NCI-H82 treated with DMSO at 0.1 percent for 48 hours (cell line): ENCODE results near the gene MIX23.

Experiments
- DNase-seq: peaks from one replicate; lab custom pipeline; 2025; ENCODE audit not compliant: unreplicated experiment; lab: John Stamatoyannopoulos, UW

MIX23 gene

DNA sequence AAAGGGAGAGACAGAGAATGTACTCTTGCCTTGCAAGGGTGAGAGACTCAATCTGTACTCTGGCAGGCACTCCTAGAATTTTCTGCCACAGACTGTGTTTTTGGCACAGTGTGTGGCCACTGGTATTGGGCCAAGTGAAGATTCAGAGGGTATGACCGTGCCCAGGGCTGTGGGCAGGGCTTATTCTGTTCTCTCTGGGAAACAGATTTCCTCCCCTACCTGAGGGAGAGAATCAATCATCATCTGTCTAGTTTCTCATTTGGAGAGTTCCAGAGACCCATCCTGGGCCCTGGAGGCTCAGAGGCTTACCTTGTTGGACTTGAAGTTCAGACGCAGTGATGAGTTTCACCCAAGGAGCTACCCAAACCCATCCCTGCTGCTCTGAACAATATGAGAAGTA lies 29.8 kb downstream of the MIX23 start:
- DNase-seq = no peak

GRCh38 chr3:122351612-122352011 lies 31.4 kb downstream of the MIX23 start:
- no peak for DNase-seq

- DNase-seq = no peak
Measured at GRCh38 chr3:122350814-122351418, 32.1 kb downstream of the MIX23 start.

- no peak for DNase-seq
Measured at GRCh38 chr3:122349171-122349570, 33.9 kb downstream of the MIX23 start.

- no peak for DNase-seq
Measured at GRCh38 chr3:122343654-122344053, 39.4 kb downstream of the MIX23 start.

DNA sequence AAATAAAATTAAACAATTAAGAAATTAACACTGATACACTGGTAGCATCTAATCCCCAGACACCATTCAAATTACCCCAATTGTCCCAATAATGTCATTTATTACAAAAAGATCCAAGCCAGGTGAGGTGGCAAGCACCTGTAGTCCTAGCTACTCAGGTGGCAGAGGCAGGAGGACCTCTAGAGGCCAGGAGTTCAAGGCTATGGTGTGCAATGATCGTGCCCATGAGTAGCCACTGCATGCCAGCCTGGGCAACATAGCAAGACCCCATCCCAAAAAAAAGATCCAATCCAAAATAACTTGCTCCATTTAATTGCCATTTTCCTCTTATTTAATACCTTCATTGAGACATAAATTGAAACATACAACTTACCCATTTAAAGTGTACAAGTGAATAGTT lies 40.2 kb downstream of the MIX23 start:
- no peak for DNase-seq

DNA sequence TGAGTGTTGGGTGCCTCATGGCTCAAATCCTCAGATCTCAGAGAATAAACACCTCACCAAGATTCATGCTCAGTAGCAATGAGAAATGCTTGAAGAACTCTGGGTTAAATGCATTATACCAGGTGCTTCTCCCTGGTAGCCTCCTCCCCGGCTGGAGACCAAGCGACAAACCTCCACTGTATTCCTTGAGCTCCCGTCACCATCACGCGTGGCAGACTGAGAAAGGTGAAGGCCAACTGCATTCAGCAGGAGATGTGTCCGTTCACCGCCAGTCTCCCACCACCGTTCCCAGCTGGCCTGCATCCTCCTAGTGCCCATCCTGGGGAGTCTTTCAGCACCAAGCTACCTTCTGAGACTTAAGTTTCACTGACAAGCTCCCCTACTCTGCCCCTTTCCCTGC lies 50.5 kb downstream of the MIX23 start:
- DNase-seq = no peak

DNA sequence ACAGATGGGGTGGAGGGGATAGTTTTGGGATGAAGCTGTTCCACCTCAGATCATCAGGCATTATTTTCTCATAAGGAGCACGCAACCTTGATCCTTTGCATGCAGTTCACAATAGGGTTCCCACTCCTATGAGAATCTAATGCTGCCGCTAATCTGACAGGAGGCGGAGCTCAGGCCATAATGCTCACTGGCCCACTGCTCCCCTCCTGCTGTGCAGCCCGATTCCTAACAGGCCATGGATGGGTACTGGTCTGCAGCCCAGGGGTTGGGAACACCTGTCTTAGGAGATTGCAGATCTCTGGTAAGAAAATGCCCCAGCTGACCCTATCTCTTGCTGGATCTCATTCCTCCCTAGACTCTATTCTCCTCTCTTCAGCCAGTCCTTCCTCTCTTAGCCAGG lies 51.1 kb downstream of the MIX23 start:
- no peak for DNase-seq

DNA sequence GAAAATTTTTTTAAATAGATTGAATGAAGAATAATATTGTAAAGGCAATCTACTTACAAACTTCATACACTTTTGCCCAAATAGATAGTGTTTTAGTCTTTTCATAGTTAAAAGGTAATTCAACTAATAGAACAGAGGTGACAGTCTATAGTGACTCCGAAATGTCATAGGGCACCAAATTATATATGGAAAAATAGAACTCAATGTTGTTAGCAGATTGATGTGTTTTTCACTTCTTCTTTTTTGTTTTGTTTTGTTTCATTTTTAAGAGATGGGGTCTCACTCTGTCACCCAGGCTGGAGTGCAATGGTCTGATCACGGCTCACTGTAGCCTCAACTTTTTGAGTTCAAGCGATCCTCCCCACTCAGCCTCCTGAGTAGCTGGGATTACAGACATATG lies 57.3 kb downstream of the MIX23 start:
- DNase-seq = no peak

DNA sequence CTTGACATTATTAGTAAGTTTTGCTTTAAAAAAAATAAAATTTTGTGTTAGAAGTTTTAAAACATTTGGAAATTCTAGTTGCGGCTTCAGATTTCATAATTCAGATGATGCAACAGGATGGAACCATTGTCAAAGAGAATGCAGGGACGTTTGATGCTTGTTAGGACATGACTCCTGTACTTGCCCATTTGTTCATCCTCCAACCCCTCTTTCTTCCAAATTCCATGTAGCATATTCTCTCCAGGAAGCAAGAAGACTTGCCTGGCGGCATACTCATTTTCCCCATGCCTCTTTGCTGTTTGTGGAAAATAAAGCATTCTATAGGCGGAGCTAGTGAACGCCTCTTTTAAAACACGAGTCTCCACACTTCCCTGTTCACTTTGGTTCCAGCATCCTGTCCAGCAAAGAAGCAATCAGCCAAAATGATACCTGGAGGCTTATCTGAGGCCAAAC lies 58.1 kb downstream of the MIX23 start, which contains the start of gene CSTA:
Gene CSTA (plus strand): TSS at position 378 of the 453 bp plus-strand sequence. CDS start 45 bp downstream, at position 423.
- DNase-seq = no peak

DNA sequence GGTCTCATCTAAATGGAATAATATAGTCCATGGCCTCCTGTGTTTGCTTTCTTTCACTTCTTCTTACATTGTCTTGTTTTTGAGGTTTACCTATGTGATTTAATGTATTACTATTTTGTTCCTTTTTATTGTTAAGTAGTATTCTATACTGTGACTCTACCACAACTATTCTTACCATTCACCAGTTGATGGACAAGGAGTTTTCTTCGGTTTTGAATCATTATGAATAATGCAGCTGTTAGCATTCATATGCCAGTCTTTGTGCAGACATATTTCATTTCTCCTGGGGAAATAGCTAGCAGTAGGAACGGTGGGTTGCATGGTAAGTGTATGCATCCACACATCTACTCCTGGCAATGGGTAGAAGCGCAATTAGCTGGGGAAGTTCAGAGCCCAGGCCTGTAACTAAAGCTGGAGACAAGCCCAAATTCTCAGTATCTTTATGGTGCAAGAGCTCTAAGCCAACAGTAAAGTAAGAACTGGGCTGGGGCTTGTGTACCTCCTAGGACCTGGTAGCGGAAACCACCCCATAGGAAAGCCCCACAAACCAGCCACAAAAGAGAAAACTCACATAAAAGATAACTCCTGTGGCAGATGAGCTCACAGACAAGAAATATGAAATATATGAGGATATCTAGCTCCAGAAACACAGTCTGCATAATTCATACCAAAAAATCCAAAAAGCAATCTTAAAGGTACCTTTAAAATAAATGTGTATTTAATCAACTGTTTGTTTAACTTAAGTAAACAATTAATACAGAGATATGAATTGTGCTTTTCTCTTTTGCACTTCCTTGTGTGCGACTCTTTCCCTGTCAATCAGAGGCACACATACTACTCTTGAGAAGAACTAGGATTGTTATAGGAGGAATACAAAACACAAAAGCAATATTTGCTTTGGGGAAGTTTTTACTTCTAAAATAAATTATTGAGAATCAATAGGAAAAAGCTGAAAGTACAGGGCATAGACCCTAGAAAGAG lies 60.6 kb downstream of the MIX23 start:
- no peak for DNase-seq

GRCh38 chr3:122318620-122319019 lies 64.4 kb downstream of the MIX23 start:
- DNase-seq = no peak

GRCh38 chr3:122316368-122316767 lies 66.7 kb downstream of the MIX23 start:
- no peak for DNase-seq

DNA sequence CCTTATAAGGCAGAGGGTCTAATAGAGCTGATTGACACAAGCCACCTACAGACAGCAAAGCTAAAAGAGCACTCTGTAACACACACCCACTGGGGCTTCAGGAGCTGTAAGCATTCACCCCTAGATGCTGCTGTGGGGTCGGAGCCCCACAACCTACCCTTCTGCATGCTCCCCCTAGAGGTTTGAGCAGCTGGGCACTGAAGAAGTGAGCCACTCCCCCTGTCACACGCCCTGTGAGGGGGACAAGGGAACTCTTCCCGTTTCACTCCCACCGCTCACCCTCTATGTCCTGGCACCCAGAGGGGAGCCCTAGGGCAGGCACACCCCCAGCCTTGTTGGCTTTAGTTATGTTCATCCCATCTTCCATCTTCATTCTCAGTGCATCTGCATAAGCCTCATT lies 67.4 kb downstream of the MIX23 start:
- no peak for DNase-seq

DNA sequence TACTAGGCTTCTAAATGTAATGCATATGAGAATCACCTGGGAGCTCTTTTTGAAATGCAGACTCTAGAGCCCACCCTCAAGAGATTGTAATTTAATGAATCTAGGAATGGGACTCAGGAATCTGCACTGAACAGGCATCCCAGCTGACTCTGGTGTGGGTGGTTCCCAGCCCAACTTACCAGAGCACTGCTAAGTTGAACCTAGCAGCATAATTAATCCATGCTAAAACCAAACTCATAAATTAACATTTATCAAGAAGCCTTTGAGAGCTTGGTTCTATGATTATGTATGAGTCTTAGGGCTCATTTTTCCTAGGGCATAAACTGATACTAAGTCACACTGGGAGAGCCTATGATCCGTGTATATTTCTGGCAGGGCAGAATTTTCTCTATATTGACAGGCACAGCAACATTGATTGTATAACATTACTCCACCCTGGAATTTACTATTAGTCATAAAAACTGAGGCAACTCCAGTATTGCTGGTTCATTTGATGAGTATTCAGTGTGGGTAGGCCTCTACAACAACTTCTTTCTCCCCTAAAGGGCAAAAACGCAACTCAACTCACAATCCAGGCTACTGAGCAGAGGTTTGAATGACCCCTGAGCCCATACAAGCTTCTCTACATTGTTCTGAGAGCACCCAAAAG lies 68.7 kb downstream of the MIX23 start:
- no peak for DNase-seq

- DNase-seq = no peak
Measured at GRCh38 chr3:122313281-122313680, 69.8 kb downstream of the MIX23 start.

- no peak for DNase-seq
Measured at GRCh38 chr3:122312826-122313225, 70.2 kb downstream of the MIX23 start.

GRCh38 chr3:122310361-122310760 lies 72.7 kb downstream of the MIX23 start:
- DNase-seq = no peak
